ENCODE measurements around the gene SAMD5.

Gene SAMD5

DNA sequence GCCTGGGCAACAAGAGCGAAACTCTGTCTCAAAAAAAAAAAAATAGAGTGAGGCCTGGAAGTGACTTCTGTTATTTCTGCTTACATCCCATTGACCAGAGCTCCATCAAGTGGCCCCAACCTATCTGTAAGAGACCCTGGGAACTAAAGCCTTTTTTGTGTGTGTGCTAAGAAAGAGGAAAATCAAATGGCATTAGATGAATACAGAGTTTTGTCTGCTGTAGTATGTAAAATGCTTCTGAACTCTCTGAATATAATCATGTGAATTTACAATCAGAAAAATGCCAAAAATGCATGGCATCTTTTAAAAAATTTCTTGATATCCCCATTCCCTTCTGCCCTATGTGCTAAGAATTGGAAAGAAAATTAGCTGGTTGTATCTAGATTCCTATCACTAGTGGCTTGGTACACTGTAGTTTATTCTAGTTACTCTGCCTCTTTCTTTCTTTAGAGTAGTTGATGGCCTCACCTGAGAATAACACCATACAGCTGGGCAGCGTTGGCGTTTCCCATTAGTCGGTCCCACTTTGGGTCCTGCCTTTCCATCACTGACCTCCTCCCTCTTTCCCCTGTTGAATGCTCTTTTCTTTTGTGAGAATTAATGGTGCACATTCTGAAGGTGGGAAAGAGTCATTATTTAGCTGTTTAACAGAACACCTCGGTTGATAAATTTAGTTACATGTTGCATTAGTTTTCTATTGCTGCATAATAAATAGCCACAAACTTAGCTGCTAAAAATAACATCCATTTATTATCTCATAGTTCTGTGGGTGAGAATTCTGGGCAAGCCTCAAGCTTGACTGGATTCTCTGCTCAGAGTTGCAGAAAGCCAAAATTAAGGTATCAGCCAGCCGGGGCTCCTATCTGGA, 38.2 kb downstream of the SAMD5 start:
- Histone ChIP-seq H3K27ac (ENCODE audit: low read depth, low read length) (no peak overlapping the region), H3K9ac (ENCODE audit: low read length) (no peak overlapping the region), H3K27me3 (ENCODE audit: low read length) (no peaks in the 10 kb centered on the region), H3K9me2 (replicated peaks; ENCODE audit: insufficient read depth, low read length) (no peaks in the 10 kb centered on the region), H4K20me1 (ENCODE audit: low read depth, low read length) (no peaks in the 10 kb centered on the region), H3K4me2 (ENCODE audit: low read depth, low read length, poor library complexity, severe bottlenecking) (no peak overlapping the region), H3K9me3 (ENCODE audit: insufficient read depth, low read length) (no peaks in the 10 kb centered on the region), H3K36me3 (ENCODE audit: low read length) (no peaks in the 10 kb centered on the region), H2AFZ (ENCODE audit: low read depth, low read length, severe bottlenecking) (no peak overlapping the region), H3F3A (ENCODE audit: insufficient read depth) (no peaks in the 10 kb centered on the region), H3K4me3 (ENCODE audit: insufficient read depth, low read length, poor library complexity, severe bottlenecking) (no peak overlapping the region), H3K79me2 (ENCODE audit: insufficient read depth, low read length) (no peaks in the 10 kb centered on the region)
- TF ChIP-seq EZH2phosphoT487 (conservative IDR thresholded peaks at IDR 0.05; ENCODE audit: low read length) (no peak), CTCF (IDR thresholded peaks at IDR 0.05; ENCODE audit: insufficient read depth, low read length, poor library complexity, severe bottlenecking) (no peak)

GRCh38 chr6:147547369-147547902, 38.9 kb downstream of the SAMD5 start:
- no peak overlapping the region for H3K4me2 ChIP-seq (ENCODE audit: low read depth, low read length, poor library complexity, severe bottlenecking)
- TF ChIP-seq CTCF (IDR thresholded peaks at IDR 0.05; ENCODE audit: insufficient read depth, low read length, poor library complexity, severe bottlenecking) (no peak), EZH2phosphoT487 (conservative IDR thresholded peaks at IDR 0.05; ENCODE audit: low read length) (no peak)

DNA sequence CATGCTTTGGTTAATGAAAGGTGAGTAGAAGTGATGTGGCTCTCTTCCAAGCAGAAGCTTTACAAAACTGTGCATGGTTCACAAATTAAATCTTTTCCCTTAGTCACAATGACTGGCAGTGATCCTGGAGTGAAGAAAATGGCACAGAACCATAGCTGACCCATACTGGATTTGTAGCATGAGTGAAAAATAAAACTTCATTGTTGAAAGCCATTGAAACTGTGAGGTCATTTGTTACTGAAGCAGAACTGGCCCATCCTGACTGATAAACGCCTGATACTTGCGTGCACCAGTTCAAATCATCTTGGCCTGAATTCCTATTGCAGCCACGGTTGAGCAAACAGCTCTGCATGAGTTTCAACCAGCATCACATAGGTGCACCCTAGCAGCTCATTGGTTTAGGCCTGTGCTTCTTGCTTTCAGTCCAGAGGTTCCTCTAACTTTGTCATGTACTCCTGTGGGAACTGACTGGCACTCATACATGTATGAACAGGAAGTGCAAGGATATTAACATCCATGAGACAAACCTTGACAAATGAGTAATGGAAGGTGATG, 40.5 kb downstream of the SAMD5 start:
- H4K20me1 ChIP-seq (ENCODE audit: low read depth, low read length), result no peaks in the 10 kb centered on the region
- no peaks in the 10 kb centered on the region for H3K36me3 ChIP-seq (ENCODE audit: low read length)
- no peak for TF ChIP-seq EZH2phosphoT487 (conservative IDR thresholded peaks at IDR 0.05; ENCODE audit: low read length)
- no peak for TF ChIP-seq CTCF (IDR thresholded peaks at IDR 0.05; ENCODE audit: insufficient read depth, low read length, poor library complexity, severe bottlenecking)
- H3K4me2 ChIP-seq (ENCODE audit: low read depth, low read length, poor library complexity, severe bottlenecking), result no peak overlapping the region
- H3K4me3 ChIP-seq (ENCODE audit: insufficient read depth, low read length, poor library complexity, severe bottlenecking), result no peak overlapping the region
- no peaks in the 10 kb centered on the region for H3K27me3 ChIP-seq (ENCODE audit: low read length)
- no peak overlapping the region for H3K27ac ChIP-seq (ENCODE audit: low read depth, low read length)
- no peak overlapping the region for H2AFZ ChIP-seq (ENCODE audit: low read depth, low read length, severe bottlenecking)
- no peaks in the 10 kb centered on the region for H3K9me3 ChIP-seq (ENCODE audit: insufficient read depth, low read length)
- H3K9me2 ChIP-seq (replicated peaks; ENCODE audit: insufficient read depth, low read length), result no peaks in the 10 kb centered on the region
- no peaks in the 10 kb centered on the region for H3K79me2 ChIP-seq (ENCODE audit: insufficient read depth, low read length)
- H3K9ac ChIP-seq (ENCODE audit: low read length), result no peak overlapping the region
- no peaks in the 10 kb centered on the region for H3F3A ChIP-seq (ENCODE audit: insufficient read depth)

More at GRCh38 chr6:147547369-147547902, 38.9 kb downstream of the SAMD5 start:
- Histone ChIP-seq H3K9ac (ENCODE audit: low read length) (no peak overlapping the region), H3K27me3 (ENCODE audit: low read length) (no peaks in the 10 kb centered on the region), H3K79me2 (ENCODE audit: insufficient read depth, low read length) (no peaks in the 10 kb centered on the region), H4K20me1 (ENCODE audit: low read depth, low read length) (no peaks in the 10 kb centered on the region), H3K36me3 (ENCODE audit: low read length) (no peaks in the 10 kb centered on the region), H3K9me3 (ENCODE audit: insufficient read depth, low read length) (no peaks in the 10 kb centered on the region), H3K9me2 (replicated peaks; ENCODE audit: insufficient read depth, low read length) (no peaks in the 10 kb centered on the region), H3K4me3 (ENCODE audit: insufficient read depth, low read length, poor library complexity, severe bottlenecking) (no peak overlapping the region), H2AFZ (ENCODE audit: low read depth, low read length, severe bottlenecking) (no peak overlapping the region), H3F3A (ENCODE audit: insufficient read depth) (no peaks in the 10 kb centered on the region), H3K27ac (ENCODE audit: low read depth, low read length) (no peak overlapping the region)
